GM21576 (cell line): ENCODE measurements around the gene OGFR.

Experiments used
- ATAC-seq: cut with Tn5 transposase; IDR thresholded peaks from one replicate; pipeline ENCODE4 v1.9.1; 2021; ENCODE audit warnings: mild to moderate bottlenecking, moderate library complexity; ENCODE audit not compliant: unreplicated experiment

Gene OGFR

GRCh38 chr20:62769346-62770071 is 35.1 kb upstream of the OGFR start:
- no peak for ATAC-seq

GRCh38 chr20:62770111-62770910 is 34.3 kb upstream of the OGFR start:
- no peak for ATAC-seq

- ATAC-seq: no peak
Observed at GRCh38 chr20:62770916-62771315, 33.7 kb upstream of the OGFR start.

- ATAC-seq: no peak
Observed at GRCh38 chr20:62771396-62772102, 33.1 kb upstream of the OGFR start.

- ATAC-seq: no peak
Observed at GRCh38 chr20:62772103-62772611, 32.5 kb upstream of the OGFR start.

- ATAC-seq: no peak
Observed at GRCh38 chr20:62772619-62772989, 32.0 kb upstream of the OGFR start.

- ATAC-seq: no peak
Observed at GRCh38 chr20:62772990-62773844, 31.4 kb upstream of the OGFR start.

GRCh38 chr20:62773845-62774714 is 30.6 kb upstream of the OGFR start:
- no peak for ATAC-seq

GRCh38 chr20:62774762-62775161 is 29.9 kb upstream of the OGFR start:
- no peak for ATAC-seq

- ATAC-seq: no peak
Observed at GRCh38 chr20:62775206-62775605, 29.4 kb upstream of the OGFR start.

- no peak for ATAC-seq
Observed at GRCh38 chr20:62776035-62776691, 28.5 kb upstream of the OGFR start.

- ATAC-seq: no peak
Observed at GRCh38 chr20:62776692-62777527, 27.7 kb upstream of the OGFR start.

- ATAC-seq: no peak
Observed at GRCh38 chr20:62777528-62777830, 27.2 kb upstream of the OGFR start.

GRCh38 chr20:62778058-62778457 is 26.6 kb upstream of the OGFR start:
- ATAC-seq: no peak

- ATAC-seq: no peak
Observed at GRCh38 chr20:62778601-62779416, 25.8 kb upstream of the OGFR start.

GRCh38 chr20:62779417-62779685 is 25.3 kb upstream of the OGFR start:
- no peak for ATAC-seq

GRCh38 chr20:62780204-62780603 is 24.4 kb upstream of the OGFR start:
- ATAC-seq: no peak

GRCh38 chr20:62780696-62781095 is 23.9 kb upstream of the OGFR start:
- ATAC-seq: no peak
